PC-9 (cell line): ENCODE data around the gene TUBGCP2. TPM values are rescaled to one million over a fixed set of nuclear protein-coding genes. Genes with fewer than 3 reads are reported as not detected.

Experiments used
- BruUV-seq: library from RNA; stranded (reverse); fragments of 400-500 nt; replicated peaks from 2 replicates; lab custom pipeline; 2021; lab: Mats Ljungman, UMichigan
- CTCF ChIA-PET: fragments of 300-600 bp; sonication (Branson Sonifier 250); formaldehyde crosslinking; loops from one replicate; lab custom pipeline; 2022; ENCODE audit warnings: antibody characterized with exemption; lab: Charles Lee
- POLR2A ChIA-PET: fragments of 300-600 bp; sonication (Branson Sonifier 250); formaldehyde crosslinking; loops from one replicate; lab custom pipeline; 2022; ENCODE audit warnings: antibody characterized with exemption; ENCODE audit not compliant: unreplicated experiment; lab: Charles Lee
- DNase-seq, 2 experiments: peaks; one replicate each; pipeline versions ENCODE4 v3.0.0 to v3.0.0-alpha.2; 2015 to 2022; ENCODE audit warnings: mixed read lengths in 1 of 2
- H2AFZ ChIP-seq: fragments of 200-600 bp; sonication (generic); 2 replicates; pipeline ENCODE4 v1.8.1; 2017; ENCODE audit warnings: antibody characterized with exemption
- H3F3A ChIP-seq: fragments of 200-600 bp; sonication (generic); 2 replicates; pipeline ENCODE4 v1.8.1; 2017; ENCODE audit warnings: antibody characterized with exemption, mild to moderate bottlenecking, low read depth; ENCODE audit not compliant: insufficient read depth
- H3K27ac ChIP-seq: fragments of 200-600 bp; sonication (generic); 2 replicates; pipeline ENCODE4 v1.6.1; 2016; ENCODE audit warnings: mixed run types
- H3K27me3 ChIP-seq: fragments of 200-600 bp; sonication (generic); 2 replicates; pipeline ENCODE4 v1.6.1; 2016; ENCODE audit warnings: low read depth, mixed run types; ENCODE audit not compliant: insufficient read depth
- H3K36me3 ChIP-seq: fragments of 200-600 bp; sonication (generic); 2 replicates; pipeline ENCODE4 v1.6.1; 2016; ENCODE audit warnings: low read depth, mixed run types
- H3K4me1 ChIP-seq: fragments of 200-600 bp; sonication (generic); replicated peaks from 2 replicates; pipeline ENCODE4 v1.6.1; 2016; ENCODE audit warnings: mixed run types; ENCODE audit not compliant: insufficient read depth
- H3K4me2 ChIP-seq: fragments of 200-600 bp; sonication (generic); 2 replicates; pipeline ENCODE4 v1.6.1; 2017; ENCODE audit warnings: mixed run types
- H3K4me3 ChIP-seq: fragments of 200-600 bp; sonication (generic); 2 replicates; pipeline ENCODE4 v1.6.1; 2016; ENCODE audit warnings: mixed run types
- H3K79me2 ChIP-seq: fragments of 200-600 bp; sonication (generic); 2 replicates; pipeline ENCODE4 v1.6.1; 2017; ENCODE audit warnings: low read depth, mixed run types
- H3K9me2 ChIP-seq: fragments of 200-600 bp; sonication (generic); 2 replicates; pipeline ENCODE4 v1.8.1; 2017; ENCODE audit warnings: mild to moderate bottlenecking; ENCODE audit not compliant: insufficient read depth
- H3K9me3 ChIP-seq: fragments of 200-600 bp; sonication (generic); 2 replicates; pipeline ENCODE4 v1.8.1; 2016; ENCODE audit warnings: low read depth; ENCODE audit not compliant: insufficient read depth
- H4K20me1 ChIP-seq: fragments of 200-600 bp; sonication (generic); 2 replicates; pipeline ENCODE4 v1.8.1; 2017; ENCODE audit not compliant: insufficient read depth
- CTCF ChIP-seq: fragments of 200-600 bp; sonication (generic); conservative IDR thresholded peaks from 2 replicates; pipeline ENCODE4 v1.6.1; 2017; ENCODE audit warnings: mixed run types, antibody characterized with exemption, mild to moderate bottlenecking, moderate library complexity
- EZH2 ChIP-seq: fragments of 200-600 bp; sonication (generic); IDR thresholded peaks from 2 replicates; pipeline ENCODE4 v1.8.0; 2017; ENCODE audit warnings: antibody characterized with exemption, low read depth
- intact Hi-C: fragments of 100-400 bp; cut with micrococcal nuclease; formaldehyde crosslinking; loops from one replicate; pipeline ENCODE4 v1.10.0; 2022; ENCODE audit not compliant: unreplicated experiment
- total RNA-seq: library from RNA; stranded (reverse); gene quantifications from 2 replicates; pipeline ENCODE4 v1.2.3, GENCODE V29; 2021

The TUBGCP2 gene
- total RNA-seq, 1 experiment from 2014 or later: 52.8 TPM

- peaks cover 46% of the 10 kb centered on the region for H3K79me2 ChIP-seq
- H3F3A ChIP-seq: no peaks in the 10 kb centered on the region
- peaks cover 15% of the 10 kb centered on the region for H4K20me1 ChIP-seq
- no peak for DNase-seq
- H3K4me3 ChIP-seq: no peak overlapping the region
- H3K27ac ChIP-seq: no peak overlapping the region
- TF ChIP-seq CTCF: no peak
- TF ChIP-seq EZH2: no peak
- no peaks in the 10 kb centered on the region for H3K36me3 ChIP-seq
- H3K27me3 ChIP-seq: no peaks in the 10 kb centered on the region
- POLR2A ChIA-PET: no interaction called here
- intact Hi-C loops: loop anchor here (10.0 kb wide), 1 partner anchor 161 kb away; no protein-coding TSS in a partner anchor
- no peak overlapping the region for H3K4me2 ChIP-seq
- CTCF ChIA-PET: no interaction called here
- H2AFZ ChIP-seq: no peak overlapping the region
- H3K9me2 ChIP-seq: no peaks in the 10 kb centered on the region
- H3K4me1 ChIP-seq: peaks cover 11% of the 10 kb centered on the region
- H3K9me3 ChIP-seq: no peaks in the 10 kb centered on the region
- no TSS peak for BruUV-seq
These were observed 2.6 kb downstream of the TUBGCP2 start for GRCh38 chr10:133306097-133306476.

GRCh38 chr10:133303206-133303605, 5.5 kb downstream of the TUBGCP2 start:
- ChIA-PET POLR2A (interaction anchor here (0.6 kb wide), 1 partner anchor 88 kb away, joined by 3 read pairs; no protein-coding TSS in a partner anchor), CTCF (no interaction called here)
- TF ChIP-seq EZH2: no peak
- TF ChIP-seq CTCF: no peak
- peaks cover 15% of the 10 kb centered on the region for H4K20me1 ChIP-seq
- H3K9me3 ChIP-seq: no peaks in the 10 kb centered on the region
- H3F3A ChIP-seq: no peaks in the 10 kb centered on the region
- no peaks in the 10 kb centered on the region for H3K36me3 ChIP-seq
- no peak overlapping the region for H3K27ac ChIP-seq
- intact Hi-C loops: loop anchor here (10.0 kb wide), 1 partner anchor 158 kb away; no protein-coding TSS in a partner anchor
- H2AFZ ChIP-seq: no peak overlapping the region
- no peaks in the 10 kb centered on the region for H3K27me3 ChIP-seq
- H3K4me1 ChIP-seq: peaks cover 7% of the 10 kb centered on the region
- BruUV-seq: no TSS peak
- no peak for DNase-seq
- no peak overlapping the region for H3K4me3 ChIP-seq
- H3K9me2 ChIP-seq: no peaks in the 10 kb centered on the region
- no peak overlapping the region for H3K4me2 ChIP-seq
- H3K79me2 ChIP-seq: peaks cover 43% of the 10 kb centered on the region

DNA sequence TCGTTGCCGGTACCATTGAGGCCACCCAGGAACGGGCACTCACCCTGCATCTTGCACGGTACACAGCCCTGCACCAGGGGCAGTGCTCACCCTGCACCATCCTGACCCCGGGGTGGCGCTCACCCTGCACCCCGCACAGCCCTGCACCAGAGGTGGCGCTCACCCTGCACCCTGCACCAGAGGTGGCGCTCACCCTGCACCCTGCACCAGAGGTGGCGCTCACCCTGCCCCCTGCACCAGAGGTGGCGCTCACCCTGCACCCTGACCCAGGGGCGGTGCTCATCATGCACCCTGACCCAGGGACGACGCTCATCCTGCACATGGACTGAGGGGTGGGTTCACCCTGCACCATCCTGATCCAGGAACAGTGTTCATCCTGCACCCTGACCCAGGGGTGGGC, 6.4 kb downstream of the TUBGCP2 start:
- no peak for DNase-seq
- Histone ChIP-seq H3F3A (no peaks in the 10 kb centered on the region), H3K27ac (no peak overlapping the region), H3K9me2 (no peaks in the 10 kb centered on the region), H3K4me2 (no peak overlapping the region), H2AFZ (no peak overlapping the region), H3K36me3 (no peaks in the 10 kb centered on the region), H3K27me3 (no peaks in the 10 kb centered on the region), H3K4me3 (no peak overlapping the region), H3K79me2 (peaks cover 34% of the 10 kb centered on the region), H4K20me1 (peaks cover 11% of the 10 kb centered on the region), H3K4me1 (peaks cover 3% of the 10 kb centered on the region), H3K9me3 (no peaks in the 10 kb centered on the region)
- no TSS peak for BruUV-seq
- POLR2A ChIA-PET: no interaction called here
- intact Hi-C loops: loop anchor here (10.0 kb wide), 1 partner anchor 157 kb away; no protein-coding TSS in a partner anchor
- CTCF ChIA-PET: no interaction called here
- TF ChIP-seq EZH2 (no peak), CTCF (no peak)
